ENCODE data around the gene NASP. TPM values are rescaled to one million over a fixed set of nuclear protein-coding genes. Genes with fewer than 3 reads are reported as not detected.
A peak's percentile ranks its signal among the peaks of the same experiment; 100 is the strongest.

NASP gene
- total and polyA plus RNA-seq, 2 experiments from 2014 or later = 68.6 to 82.6 TPM

DNA sequence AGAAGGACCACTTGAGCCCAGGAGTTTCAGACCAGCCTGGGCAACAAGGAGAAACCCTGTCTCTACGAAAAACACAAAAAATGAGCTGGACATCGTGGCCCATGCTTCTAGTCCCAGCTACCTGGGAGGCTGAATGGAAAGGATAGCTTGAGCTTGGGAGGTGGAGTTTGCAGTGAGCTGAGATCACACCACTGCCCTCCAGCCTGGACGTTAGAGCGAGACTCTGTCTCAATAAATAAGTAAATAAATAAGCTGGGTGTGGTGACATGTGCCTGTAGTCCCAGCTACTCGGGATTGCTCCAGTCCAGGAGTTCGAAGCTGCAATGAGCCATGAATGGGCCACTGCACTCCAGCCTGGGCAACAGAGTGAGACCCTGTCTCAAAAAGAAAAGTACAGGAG is 29.6 kb upstream of the NASP start:
- Histone ChIP-seq H4K20me1 (ENCODE audit: insufficient read depth, poor library complexity, severe bottlenecking) (no peaks in the 10 kb centered on the region), H3K27ac (no peak overlapping the region), H3K4me2 (no peak overlapping the region), H3K9me2 (replicated peaks; ENCODE audit: insufficient read depth) (no peaks in the 10 kb centered on the region), H3K4me3 (no peak overlapping the region), H3K27me3 (no peaks in the 10 kb centered on the region), H3K9me3 (ENCODE audit: low read depth) (no peaks in the 10 kb centered on the region), H3K4me1 (ENCODE audit: insufficient read depth) (peaks cover 8% of the 10 kb centered on the region), H3K36me3 (replicated peaks; ENCODE audit: insufficient read depth, low read depth) (no peaks in the 10 kb centered on the region), H2AFZ (no peak overlapping the region), H3K79me2 (peaks cover 72% of the 10 kb centered on the region)
- no peak for TF ChIP-seq CTCF (IDR thresholded peaks at IDR 0.05; ENCODE audit: poor library complexity)
- TF ChIP-seq EZH2 (IDR thresholded peaks at IDR 0.05; ENCODE audit: borderline replicate concordance) = no peak
- no peak for TF ChIP-seq EZH2phosphoT487 (IDR thresholded peaks at IDR 0.05; ENCODE audit: low read depth, severe bottlenecking, unreplicated experiment)
- WGBS (ENCODE audit: low lambda C conversion rate, missing lambda C conversion rate) = 89% methylated on average over 6 of the region's 6 CpGs
- no peak for DNase-seq (ENCODE audit: low spot score)

- Histone ChIP-seq H3K79me2 (peaks cover 77% of the 10 kb centered on the region), H4K20me1 (ENCODE audit: insufficient read depth, poor library complexity, severe bottlenecking) (no peaks in the 10 kb centered on the region), H3K9me2 (replicated peaks; ENCODE audit: insufficient read depth) (no peaks in the 10 kb centered on the region), H2AFZ (no peak overlapping the region), H3K27me3 (no peaks in the 10 kb centered on the region), H3K4me2 (no peak overlapping the region), H3K4me1 (ENCODE audit: insufficient read depth) (peaks cover 3% of the 10 kb centered on the region), H3K27ac (peak overlapping the region; percentile 34), H3K36me3 (replicated peaks; ENCODE audit: insufficient read depth, low read depth) (no peaks in the 10 kb centered on the region), H3K4me3 (no peak overlapping the region), H3K9me3 (ENCODE audit: low read depth) (no peaks in the 10 kb centered on the region)
- TF ChIP-seq CTCF (IDR thresholded peaks at IDR 0.05; ENCODE audit: poor library complexity) = no peak
- TF ChIP-seq EZH2 (IDR thresholded peaks at IDR 0.05; ENCODE audit: borderline replicate concordance) = no peak
- TF ChIP-seq EZH2phosphoT487 (IDR thresholded peaks at IDR 0.05; ENCODE audit: low read depth, severe bottlenecking, unreplicated experiment) = no peak
- no peak for DNase-seq (ENCODE audit: low spot score)
- 82% methylated on average over 3 of the region's 3 CpGs for WGBS (ENCODE audit: low lambda C conversion rate, missing lambda C conversion rate)
These were observed 26.4 kb upstream of the NASP start for GRCh38 chr1:45557422-45557944.

- Histone ChIP-seq H3K79me2 (peaks cover 24% of the 10 kb centered on the region), H2AFZ (no peak overlapping the region), H3K27me3 (no peaks in the 10 kb centered on the region), H3K27ac (peak overlapping the region; percentile 16), H3K4me3 (no peak overlapping the region), H3K36me3 (replicated peaks; ENCODE audit: insufficient read depth, low read depth) (no peaks in the 10 kb centered on the region), H3K4me1 (ENCODE audit: insufficient read depth) (no peaks in the 10 kb centered on the region), H3K9me2 (replicated peaks; ENCODE audit: insufficient read depth) (no peaks in the 10 kb centered on the region), H3K4me2 (no peak overlapping the region), H3K9me3 (ENCODE audit: low read depth) (no peaks in the 10 kb centered on the region), H4K20me1 (ENCODE audit: insufficient read depth, poor library complexity, severe bottlenecking) (no peaks in the 10 kb centered on the region)
- no peak for DNase-seq (ENCODE audit: low spot score)
- TF ChIP-seq EZH2 (IDR thresholded peaks at IDR 0.05; ENCODE audit: borderline replicate concordance) = no peak
- no peak for TF ChIP-seq CTCF (IDR thresholded peaks at IDR 0.05; ENCODE audit: poor library complexity)
- no peak for TF ChIP-seq EZH2phosphoT487 (IDR thresholded peaks at IDR 0.05; ENCODE audit: low read depth, severe bottlenecking, unreplicated experiment)
- WGBS (ENCODE audit: low lambda C conversion rate, missing lambda C conversion rate) = 100% methylated on average over 2 of the region's 2 CpGs
These were observed 20.0 kb upstream of the NASP start for GRCh38 chr1:45563843-45564242.

All from hepatocyte (in vitro differentiated cells).